NOMO-1 treated with DMSO at 0.1 percent for 48 hours (cell line): ENCODE results near the gene TNP1.

Experiments used
- DNase-seq: peaks from one replicate; lab custom pipeline; 2025; ENCODE audit not compliant: unreplicated experiment; lab: John Stamatoyannopoulos, UW

TNP1 gene

GRCh38 chr2:216842636-216843035, 17.2 kb downstream of the TNP1 start:
- DNase-seq, result no peak

- no peak for DNase-seq
These were observed 20.2 kb downstream of the TNP1 start for GRCh38 chr2:216839688-216840087.

GRCh38 chr2:216838151-216838550, 21.7 kb downstream of the TNP1 start:
- DNase-seq, result no peak

GRCh38 chr2:216837740-216838139, 22.1 kb downstream of the TNP1 start:
- DNase-seq, result peak; percentile 32

- no peak for DNase-seq
These were observed 26.8 kb downstream of the TNP1 start for GRCh38 chr2:216833061-216833460.

- no peak for DNase-seq
These were observed 29.5 kb downstream of the TNP1 start for GRCh38 chr2:216830346-216830745.

GRCh38 chr2:216829533-216829932, 30.3 kb downstream of the TNP1 start:
- no peak for DNase-seq

GRCh38 chr2:216827073-216827720, 32.7 kb downstream of the TNP1 start:
- DNase-seq, result no peak

- DNase-seq, result no peak
These were observed 37.4 kb downstream of the TNP1 start for GRCh38 chr2:216822470-216822869.

- DNase-seq, result no peak
These were observed 39.2 kb downstream of the TNP1 start for GRCh38 chr2:216820709-216821108.

GRCh38 chr2:216819766-216820165, 40.1 kb downstream of the TNP1 start:
- no peak for DNase-seq

GRCh38 chr2:216819055-216819454, 40.8 kb downstream of the TNP1 start:
- DNase-seq, result no peak

GRCh38 chr2:216810399-216811160, 49.3 kb downstream of the TNP1 start:
- DNase-seq, result no peak
